HG02852 (cell line): Measurements from ENCODE around the gene PRKCSH.

Source experiments
- ATAC-seq: cut with Tn5 transposase; IDR thresholded peaks from one replicate; pipeline ENCODE4 v1.9.1; 2021; ENCODE audit warnings: mild to moderate bottlenecking, moderate library complexity; ENCODE audit not compliant: unreplicated experiment

The PRKCSH gene

GRCh38 chr19:11495885-11496284, 60.5 kb downstream of the PRKCSH start:
- no peak for ATAC-seq

DNA sequence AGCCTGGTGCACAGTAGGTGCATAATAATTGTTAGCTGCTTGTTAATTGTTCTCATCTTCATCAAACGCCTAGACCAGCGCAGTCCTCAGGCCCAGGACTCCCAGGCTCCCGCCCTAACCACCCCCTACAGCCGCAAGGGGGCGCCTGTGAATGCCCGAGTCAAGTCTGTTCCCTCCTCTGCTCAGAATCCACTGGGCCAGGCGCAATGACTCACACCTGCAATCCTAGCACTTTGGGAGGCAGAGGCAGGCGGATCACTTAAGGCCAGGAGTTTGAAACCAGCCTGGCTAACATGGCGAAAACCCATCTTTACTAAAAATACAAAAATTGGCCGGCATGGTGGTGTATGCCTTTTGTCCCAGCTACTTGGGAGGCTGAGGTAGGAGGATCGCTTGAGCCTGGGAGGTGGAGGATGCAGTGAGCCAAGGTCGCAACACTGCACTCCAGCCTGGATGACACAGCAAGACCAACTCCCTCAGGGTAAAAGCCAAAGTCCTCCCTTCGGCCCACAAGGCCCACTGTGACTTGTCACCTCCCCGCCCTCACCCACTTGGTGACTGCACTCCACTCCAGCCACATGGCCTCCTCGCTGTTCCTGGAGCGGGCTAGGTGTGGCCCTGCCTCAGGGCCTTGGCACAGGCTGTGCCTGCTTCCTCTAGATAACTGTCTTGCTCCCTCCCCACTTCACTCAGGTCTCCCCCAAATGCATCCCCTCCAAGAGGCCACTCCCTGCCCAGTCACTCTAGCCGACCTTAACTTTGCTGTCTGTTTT, 61.1 kb downstream of the PRKCSH start:
- ATAC-seq: no peak

DNA sequence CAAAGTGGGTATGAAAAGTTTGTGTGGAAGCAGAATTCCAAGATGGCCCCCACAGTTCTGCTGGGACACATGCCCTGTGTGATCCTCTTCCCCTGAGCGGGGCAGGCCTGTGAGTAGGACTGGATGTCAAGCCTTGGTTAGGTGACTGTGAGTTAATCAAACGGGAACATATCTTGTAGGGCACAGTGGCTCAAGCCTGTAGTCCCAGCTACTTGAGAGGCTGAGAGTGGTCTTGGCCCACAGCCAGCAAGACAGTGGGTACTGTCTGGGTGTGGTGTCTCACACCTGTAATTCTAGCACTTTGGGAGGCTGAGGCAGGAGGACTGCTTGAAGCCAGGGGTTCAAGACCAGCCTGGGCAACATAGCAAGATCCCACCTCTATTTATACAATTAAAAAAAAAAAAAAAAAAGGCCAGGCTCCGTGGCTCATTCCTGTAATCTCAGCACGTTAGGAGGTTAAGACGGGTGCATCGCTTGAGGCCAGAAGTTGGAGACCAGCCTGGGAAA, 63.8 kb downstream of the PRKCSH start:
- no peak for ATAC-seq

DNA sequence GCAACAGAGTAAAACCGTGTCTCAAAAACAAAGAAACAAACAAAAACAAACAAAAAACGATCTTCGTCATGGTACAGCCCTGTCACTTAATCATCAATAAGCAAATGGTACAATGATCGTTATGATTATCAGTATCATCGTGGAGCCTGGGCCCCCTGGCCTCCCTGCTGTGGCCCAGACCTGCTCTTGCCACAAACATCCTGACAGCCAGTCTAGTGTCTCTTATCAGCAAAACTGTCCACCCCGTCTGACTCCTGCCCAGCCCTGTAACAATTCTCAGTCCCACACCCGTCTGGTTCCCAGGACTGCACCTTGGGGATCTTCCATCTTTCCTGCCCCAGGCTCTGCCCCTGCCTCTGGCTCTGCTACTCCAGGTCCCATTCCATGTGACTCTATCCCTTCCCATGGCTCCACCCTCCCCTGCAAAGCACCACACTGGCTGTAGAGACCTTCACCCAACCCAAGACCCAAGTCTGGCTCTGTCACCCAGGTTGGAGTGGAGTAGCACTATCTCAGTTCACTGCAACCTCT, 64.5 kb downstream of the PRKCSH start:
- ATAC-seq: no peak
